Kidney (tissue), 14 donors: ENCODE data around the gene KCNN3. TPM values are rescaled to one million over a fixed set of nuclear protein-coding genes. Genes with fewer than 3 reads are reported as not detected.

ENCODE experiments used
- DNase-seq, 5 donors: peaks; one replicate each; pipeline ENCODE4 v3.0.0-alpha.2; 2013 to 2020
- FAIRE-seq: peaks from 2 replicates; lab custom pipeline; 2012; peaks lifted over from hg19 to GRCh38; lab: Jason Lieb, UNC
- H3K27ac ChIP-seq, 2 donors: one replicate each; pipeline ENCODE4 v1.7.0; 2013; ENCODE audit warnings: low read depth in 2 of 2, low read length in 2 of 2, inconsistent platforms in 1 of 2
- H3K27me3 ChIP-seq: one replicate; pipeline ENCODE4 v1.7.1; 2013; ENCODE audit warnings: low read length, inconsistent platforms; ENCODE audit not compliant: control insufficient read depth, insufficient read depth
- H3K36me3 ChIP-seq, 3 donors: one replicate each; pipeline versions ENCODE4 v1.7.0 to v1.7.1; 2013; ENCODE audit warnings: low read length in 3 of 3, control low read depth in 1 of 3, inconsistent platforms in 1 of 3; ENCODE audit not compliant: insufficient read depth in 3 of 3, control insufficient read depth in 2 of 3
- H3K4me1 ChIP-seq, 3 donors: one replicate each; pipeline versions ENCODE4 v1.7.0 to v1.7.1; 2013; ENCODE audit warnings: low read length in 3 of 3, inconsistent platforms in 1 of 3, low read depth in 1 of 3; ENCODE audit not compliant: control insufficient read depth in 2 of 3, insufficient read depth in 2 of 3
- H3K4me3 ChIP-seq, 3 donors: one replicate each; pipeline versions ENCODE4 v1.7.0 to v1.8.1; 2013; ENCODE audit warnings: low read length in 3 of 3, control low read depth in 1 of 3, inconsistent platforms in 1 of 3
- H3K9ac ChIP-seq, 3 donors: one replicate each; pipeline versions ENCODE4 v1.7.0 to v1.7.1; 2013; ENCODE audit warnings: low read length in 3 of 3, control low read depth in 1 of 3, inconsistent platforms in 1 of 3
- H3K9me3 ChIP-seq, 3 donors: one replicate each; pipeline versions ENCODE4 v1.7.0 to v1.7.1; 2013; ENCODE audit warnings: low read length in 3 of 3, control low read depth in 1 of 3, inconsistent platforms in 1 of 3; ENCODE audit not compliant: control insufficient read depth in 2 of 3, insufficient read depth in 1 of 3
- intact Hi-C: fragments of 100-400 bp; cut with DNase I; formaldehyde crosslinking; loops from one replicate; pipeline ENCODE4 v1.11.1; 2022
- polyA plus RNA-seq: library from polyadenylated mRNA; stranded (reverse); fragments of 350-450 nt; fragmentation: Illumina TruSeq; extraction: RNeasy Lipid Tissue Mini Kit (QIAGEN cat#74804); gene quantifications from one replicate; pipeline ENCODE4 v1.2.3, GENCODE V29; 2014; ENCODE audit warnings: low read depth, low replicate concordance; ENCODE audit not compliant: insufficient read depth
- total RNA-seq: library from RNA; stranded (reverse); fragmentation: NEBNext Ultra II Directional; extraction: Animal tissue kit (Norgen Biotek cat#: 25700); gene quantifications from one replicate; pipeline ENCODE4 v1.2.1, GENCODE V29; 2021
- TF ChIP-seq, protein P1 (sequence below): IDR thresholded peaks from 3 replicates; pipeline ENCODE4 v1.5.1; 2012; ENCODE audit warnings: mild to moderate bottlenecking, moderate library complexity, borderline replicate concordance; ENCODE audit not compliant: insufficient read depth; ENCODE audit errors: extremely low read depth
- donor health status: control.
- donor health status: control.
- donor health status: control.
- donor health status: control.
- donor health status: control.
- donor health status: DM: yes; HTN: yes; CAD: no.
- donor health status: Normal renal cell carcinoma (clear cell type).

Gene KCNN3
- total and polyA plus RNA-seq, 2 donors from 2014 or later, result 2.6 to 5.6 TPM

DNA sequence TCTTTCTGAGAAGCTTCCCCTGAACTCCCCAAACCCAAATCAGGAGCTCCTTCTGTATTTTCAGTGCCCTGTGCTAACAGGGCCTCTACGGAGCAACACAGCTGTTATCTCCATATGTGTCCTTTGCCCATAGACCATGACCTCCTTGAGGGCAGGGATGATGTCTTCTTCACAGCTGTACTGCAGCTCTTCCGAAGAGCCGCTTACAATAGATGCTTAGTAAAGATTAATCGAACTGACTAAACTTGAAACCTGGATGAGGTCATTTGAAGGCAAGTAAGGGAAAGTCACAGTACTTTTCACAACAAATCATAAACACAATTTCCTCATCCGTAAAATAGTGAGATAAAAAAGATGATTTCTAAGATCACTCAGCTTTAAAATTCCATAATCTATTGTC is 4.4 kb upstream of the KCNN3 start:
- intact Hi-C loops, result no loop called here
- FAIRE-seq, result no peak
- DNase-seq, result peak in 1 of 5 donors; percentile 11

DNA sequence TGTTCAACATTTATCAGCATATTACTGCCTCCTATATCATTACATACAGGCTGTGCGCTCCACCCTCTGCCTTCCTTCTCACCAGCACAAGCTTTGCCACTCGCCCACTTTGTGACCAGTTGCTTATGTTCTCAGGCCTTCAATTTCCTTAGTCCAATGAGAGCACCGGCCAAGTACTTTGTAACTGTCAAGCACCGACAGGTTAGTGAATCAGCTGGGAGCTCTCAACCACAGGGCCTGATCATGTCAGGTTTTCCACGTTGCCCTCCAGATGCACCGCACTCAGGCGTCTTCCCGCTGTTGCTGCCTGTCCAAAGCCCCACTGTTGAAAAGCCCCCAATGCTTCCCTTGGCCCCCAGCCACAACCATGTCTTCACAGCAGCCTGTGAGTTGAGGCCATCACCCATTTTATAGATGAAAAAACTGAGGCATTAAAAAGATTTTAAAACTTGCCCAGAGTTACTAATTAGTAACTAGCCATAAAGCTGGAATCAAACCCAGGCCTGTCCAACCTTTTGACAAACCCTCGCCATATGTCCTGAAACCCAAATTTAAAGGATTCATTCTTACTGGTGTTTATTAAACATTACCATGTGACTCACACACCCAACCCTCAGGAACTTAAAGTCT is 3.4 kb upstream of the KCNN3 start:
- FAIRE-seq, result no peak
- intact Hi-C loops, result no loop called here

More for the DNA sequence above, 4.4 kb upstream of the KCNN3 start:
- Histone ChIP-seq H3K4me1 (peaks cover 0 to 7% (median 0%) of the 10 kb centered on the region in 3 donors), H3K36me3 (no peaks in the 10 kb centered on the region), H3K4me3 (no peak overlapping the region), H3K27ac (no peak overlapping the region), H3K9ac (no peak overlapping the region), H3K9me3 (no peaks in the 10 kb centered on the region), H3K27me3 (no peaks in the 10 kb centered on the region)
- TF ChIP-seq, protein P1, sequence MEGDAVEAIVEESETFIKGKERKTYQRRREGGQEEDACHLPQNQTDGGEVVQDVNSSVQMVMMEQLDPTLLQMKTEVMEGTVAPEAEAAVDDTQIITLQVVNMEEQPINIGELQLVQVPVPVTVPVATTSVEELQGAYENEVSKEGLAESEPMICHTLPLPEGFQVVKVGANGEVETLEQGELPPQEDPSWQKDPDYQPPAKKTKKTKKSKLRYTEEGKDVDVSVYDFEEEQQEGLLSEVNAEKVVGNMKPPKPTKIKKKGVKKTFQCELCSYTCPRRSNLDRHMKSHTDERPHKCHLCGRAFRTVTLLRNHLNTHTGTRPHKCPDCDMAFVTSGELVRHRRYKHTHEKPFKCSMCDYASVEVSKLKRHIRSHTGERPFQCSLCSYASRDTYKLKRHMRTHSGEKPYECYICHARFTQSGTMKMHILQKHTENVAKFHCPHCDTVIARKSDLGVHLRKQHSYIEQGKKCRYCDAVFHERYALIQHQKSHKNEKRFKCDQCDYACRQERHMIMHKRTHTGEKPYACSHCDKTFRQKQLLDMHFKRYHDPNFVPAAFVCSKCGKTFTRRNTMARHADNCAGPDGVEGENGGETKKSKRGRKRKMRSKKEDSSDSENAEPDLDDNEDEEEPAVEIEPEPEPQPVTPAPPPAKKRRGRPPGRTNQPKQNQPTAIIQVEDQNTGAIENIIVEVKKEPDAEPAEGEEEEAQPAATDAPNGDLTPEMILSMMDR, result no peak

DNA sequence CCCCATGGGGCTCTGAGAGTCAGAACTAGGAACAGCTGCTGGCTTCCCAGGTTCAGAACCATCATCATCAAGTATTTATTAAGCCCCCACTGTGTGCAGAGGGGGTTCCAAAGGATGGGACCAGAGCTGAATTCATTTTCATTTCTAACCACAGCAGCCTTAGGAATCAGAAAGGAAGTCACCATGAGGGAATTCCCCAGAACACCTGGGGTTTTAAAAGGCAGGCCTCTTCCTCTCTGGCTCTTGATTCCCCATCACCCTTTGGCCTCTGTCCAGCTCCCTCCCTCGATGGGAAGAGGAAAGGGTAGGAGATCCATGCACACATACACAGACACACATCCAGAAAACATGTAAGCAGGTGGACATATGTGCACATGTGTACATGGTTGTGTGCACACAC is 1.3 kb upstream of the KCNN3 start:
- intact Hi-C loops, result no loop called here
- no peak overlapping the region for H3K27ac ChIP-seq
- H3K4me3 ChIP-seq, result no peak overlapping the region
- peaks cover 5% of the 10 kb centered on the region for H3K27me3 ChIP-seq
- peak in 2 of 5 donors; percentile 3 to 38 for DNase-seq
- H3K9me3 ChIP-seq, result no peaks in the 10 kb centered on the region
- H3K9ac ChIP-seq, result no peak overlapping the region
- FAIRE-seq, result no peak
- peaks cover 0 to 9% (median 0%) of the 10 kb centered on the region in 3 donors for H3K4me1 ChIP-seq
- TF ChIP-seq, protein P1, result no peak
- H3K36me3 ChIP-seq, result no peaks in the 10 kb centered on the region

More for the DNA sequence above, 3.4 kb upstream of the KCNN3 start:
- peaks cover 3% of the 10 kb centered on the region for H3K27me3 ChIP-seq
- no peak overlapping the region for H3K4me3 ChIP-seq
- TF ChIP-seq, protein P1, result no peak
- no peak overlapping the region for H3K9ac ChIP-seq
- no peak overlapping the region for H3K27ac ChIP-seq
- H3K9me3 ChIP-seq, result no peaks in the 10 kb centered on the region
- peaks cover 0 to 11% (median 0%) of the 10 kb centered on the region in 3 donors for H3K4me1 ChIP-seq
- no peaks in the 10 kb centered on the region for H3K36me3 ChIP-seq
- peak in 2 of 5 donors; percentile 9 to 54 for DNase-seq
